Stimulated activated CD4-positive, alpha-beta T cell treated with anti-CD3 and anti-CD28 coated beads, Interleukin-4, amount 100 ng/mL, for 48 hours (primary cell): ENCODE measurements around the gene UBA1.
A peak's percentile ranks its signal among the peaks of the same experiment; 100 is the strongest.
"Not testable (repeated sequence)": the region's sequence is repeated elsewhere in the genome, so short reads cannot be mapped to it uniquely, and the experiment has no call there.

Experiments
- DNase-seq, 2 donors: peaks; one replicate each; pipeline ENCODE4 v3.0.0-alpha.2; 2020; ENCODE audit warnings: low read depth in 2 of 2

The UBA1 gene

GRCh38 chrX:47229427-47229826 is 35.8 kb downstream of the UBA1 start:
- DNase-seq, result no peak

- DNase-seq, result no peak
These were observed 36.7 kb downstream of the UBA1 start for GRCh38 chrX:47230136-47230868.

GRCh38 chrX:47231167-47231566 is 37.5 kb downstream of the UBA1 start:
- DNase-seq, result no peak

GRCh38 chrX:47232197-47232802 is 38.7 kb downstream of the UBA1 start:
- no peak for DNase-seq

- no peak for DNase-seq
These were observed 39.2 kb downstream of the UBA1 start, which contains the start of gene USP11 for GRCh38 chrX:47232803-47233332. TSS of gene USP11 (plus strand) at chrX:47233009. CDS start at chrX:47233044, 35 bp downstream.

- peak; percentile 83 to 87 for DNase-seq
These were observed 39.9 kb downstream of the UBA1 start for GRCh38 chrX:47233333-47234113.

- DNase-seq, result no peak
These were observed 41.0 kb downstream of the UBA1 start for GRCh38 chrX:47234583-47234982.

- DNase-seq, result no peak
These were observed 42.1 kb downstream of the UBA1 start for GRCh38 chrX:47235691-47236103.

GRCh38 chrX:47239199-47239598 is 45.6 kb downstream of the UBA1 start:
- no peak for DNase-seq

- no peak for DNase-seq
These were observed 46.4 kb downstream of the UBA1 start for GRCh38 chrX:47239898-47240545.

- no peak for DNase-seq
These were observed 47.0 kb downstream of the UBA1 start for GRCh38 chrX:47240619-47241018.

- no peak for DNase-seq
These were observed 47.8 kb downstream of the UBA1 start for GRCh38 chrX:47241201-47242011.

- no peak for DNase-seq
These were observed 48.7 kb downstream of the UBA1 start for GRCh38 chrX:47242321-47242720.

GRCh38 chrX:47243351-47243750 is 49.7 kb downstream of the UBA1 start:
- DNase-seq, result no peak

- no peak for DNase-seq
These were observed 51.0 kb downstream of the UBA1 start for GRCh38 chrX:47244676-47245075.

GRCh38 chrX:47245156-47245555 is 51.5 kb downstream of the UBA1 start:
- no peak for DNase-seq

GRCh38 chrX:47247206-47247998 is 53.8 kb downstream of the UBA1 start:
- no peak for DNase-seq

GRCh38 chrX:47247999-47248320 is 54.3 kb downstream of the UBA1 start:
- DNase-seq, result no peak

GRCh38 chrX:47248576-47248975 is 54.9 kb downstream of the UBA1 start:
- DNase-seq, result no peak

GRCh38 chrX:47250017-47250347 is 56.4 kb downstream of the UBA1 start:
- DNase-seq, result no peak

- DNase-seq, result not testable (repeated sequence)
These were observed 64.0 kb downstream of the UBA1 start for GRCh38 chrX:47257620-47258019.
